VCaP (cell line): ENCODE data around the gene SHISAL2A.

ENCODE experiments used
- H3K27ac ChIP-seq: fragments of 450-650 bp; 2 replicates; pipeline ENCODE4 v1.5.1; 2017
- TF ChIP-seq, protein P1 (sequence below): fragments of 450-650 bp; conservative IDR thresholded peaks from 2 replicates; pipeline ENCODE4 v1.5.1; 2017; ENCODE audit warnings: mild to moderate bottlenecking, moderate library complexity

The SHISAL2A gene

DNA sequence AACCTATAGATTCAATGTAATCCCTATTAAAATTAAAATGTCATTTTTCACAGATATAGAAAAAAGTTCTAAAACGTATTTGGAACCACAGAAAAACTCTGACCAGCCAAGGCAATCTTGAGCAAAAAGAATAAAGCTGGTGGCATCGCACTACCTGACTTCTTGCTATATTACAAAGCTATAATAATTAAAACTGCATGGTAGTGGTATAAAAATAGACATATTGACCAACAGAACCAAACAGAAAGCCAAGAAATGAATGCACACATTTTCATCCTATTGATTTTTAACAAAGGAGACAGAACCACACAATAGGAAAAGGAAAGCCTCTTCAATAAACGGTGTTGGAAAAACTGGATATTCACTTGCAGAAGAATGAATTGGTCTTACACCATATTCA, 9.2 kb upstream of the SHISAL2A start:
- no peak overlapping the region for H3K27ac ChIP-seq
- TF ChIP-seq, protein P1, sequence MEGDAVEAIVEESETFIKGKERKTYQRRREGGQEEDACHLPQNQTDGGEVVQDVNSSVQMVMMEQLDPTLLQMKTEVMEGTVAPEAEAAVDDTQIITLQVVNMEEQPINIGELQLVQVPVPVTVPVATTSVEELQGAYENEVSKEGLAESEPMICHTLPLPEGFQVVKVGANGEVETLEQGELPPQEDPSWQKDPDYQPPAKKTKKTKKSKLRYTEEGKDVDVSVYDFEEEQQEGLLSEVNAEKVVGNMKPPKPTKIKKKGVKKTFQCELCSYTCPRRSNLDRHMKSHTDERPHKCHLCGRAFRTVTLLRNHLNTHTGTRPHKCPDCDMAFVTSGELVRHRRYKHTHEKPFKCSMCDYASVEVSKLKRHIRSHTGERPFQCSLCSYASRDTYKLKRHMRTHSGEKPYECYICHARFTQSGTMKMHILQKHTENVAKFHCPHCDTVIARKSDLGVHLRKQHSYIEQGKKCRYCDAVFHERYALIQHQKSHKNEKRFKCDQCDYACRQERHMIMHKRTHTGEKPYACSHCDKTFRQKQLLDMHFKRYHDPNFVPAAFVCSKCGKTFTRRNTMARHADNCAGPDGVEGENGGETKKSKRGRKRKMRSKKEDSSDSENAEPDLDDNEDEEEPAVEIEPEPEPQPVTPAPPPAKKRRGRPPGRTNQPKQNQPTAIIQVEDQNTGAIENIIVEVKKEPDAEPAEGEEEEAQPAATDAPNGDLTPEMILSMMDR, result no peak

DNA sequence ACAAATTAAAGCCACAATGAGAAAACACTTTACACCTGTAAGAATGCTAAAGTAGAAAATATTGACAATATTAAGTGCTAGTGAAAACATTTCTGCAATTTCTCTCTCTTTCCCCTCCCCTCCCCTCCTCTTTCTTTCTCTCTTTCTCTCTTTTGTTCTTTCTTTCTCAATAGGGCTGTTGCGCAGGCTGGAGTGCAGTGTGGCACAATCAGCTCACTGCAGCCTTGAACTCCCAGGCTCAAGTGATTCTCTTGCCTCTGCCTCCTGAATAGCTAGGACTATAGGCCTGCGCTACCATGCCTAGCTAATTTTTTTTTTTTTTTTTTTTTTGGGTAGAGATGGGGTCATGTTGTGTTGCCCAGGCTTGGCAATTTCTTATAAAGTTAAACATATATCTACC, 5.9 kb upstream of the SHISAL2A start:
- H3K27ac ChIP-seq, result no peak overlapping the region
- TF ChIP-seq, protein P1, result no peak

DNA sequence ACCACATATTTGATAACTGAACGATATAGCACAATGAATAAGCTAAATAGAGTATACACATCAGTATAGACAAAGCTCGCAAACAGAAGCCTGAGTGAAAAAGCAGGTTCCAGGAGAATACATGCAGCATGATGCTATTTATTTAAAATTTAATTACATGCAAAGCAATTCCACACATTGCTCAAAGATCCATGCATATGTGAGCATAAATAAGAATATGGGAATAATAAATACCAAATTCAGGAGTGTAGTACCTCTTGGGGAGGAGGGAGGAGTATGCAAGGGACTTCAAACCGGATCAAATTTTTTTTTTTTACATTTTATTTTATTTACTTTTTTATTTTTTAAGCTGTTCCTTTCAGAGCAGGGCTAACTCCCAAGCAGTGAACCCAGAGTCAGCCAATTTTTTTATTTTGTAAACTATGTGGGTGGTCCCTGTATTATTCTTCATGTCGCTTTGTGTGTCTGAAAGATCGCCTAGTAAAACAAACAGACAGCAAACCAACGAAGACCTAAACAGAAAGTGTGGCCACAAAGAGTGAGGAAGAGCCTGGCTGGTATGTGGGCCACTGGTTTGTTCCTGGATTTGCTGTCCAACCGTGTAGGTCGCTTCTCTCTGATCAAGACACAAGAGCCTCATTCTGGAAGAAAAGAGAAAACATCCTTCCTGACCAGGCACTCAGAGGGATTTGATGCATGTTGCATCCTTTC, 4.2 kb upstream of the SHISAL2A start:
- TF ChIP-seq, protein P1, result no peak
- H3K27ac ChIP-seq, result no peak overlapping the region

DNA sequence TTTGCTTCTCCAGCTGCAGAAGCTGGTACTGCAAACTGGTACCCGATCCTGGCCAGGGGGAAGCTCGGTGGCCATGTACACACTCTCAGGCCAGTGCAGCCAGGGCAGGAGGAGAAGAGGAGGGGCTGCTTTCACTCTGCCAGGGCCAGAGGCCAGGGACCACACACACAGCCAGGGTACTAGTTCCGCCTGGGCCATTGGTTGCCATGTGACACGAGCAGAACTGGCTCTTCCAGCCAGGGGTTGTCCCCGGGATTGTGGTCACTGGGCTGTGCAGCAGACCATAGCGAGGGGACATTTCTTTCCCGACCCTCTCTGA, 3.7 kb upstream of the SHISAL2A start:
- TF ChIP-seq, protein P1, result no peak
- H3K27ac ChIP-seq, result no peak overlapping the region

DNA sequence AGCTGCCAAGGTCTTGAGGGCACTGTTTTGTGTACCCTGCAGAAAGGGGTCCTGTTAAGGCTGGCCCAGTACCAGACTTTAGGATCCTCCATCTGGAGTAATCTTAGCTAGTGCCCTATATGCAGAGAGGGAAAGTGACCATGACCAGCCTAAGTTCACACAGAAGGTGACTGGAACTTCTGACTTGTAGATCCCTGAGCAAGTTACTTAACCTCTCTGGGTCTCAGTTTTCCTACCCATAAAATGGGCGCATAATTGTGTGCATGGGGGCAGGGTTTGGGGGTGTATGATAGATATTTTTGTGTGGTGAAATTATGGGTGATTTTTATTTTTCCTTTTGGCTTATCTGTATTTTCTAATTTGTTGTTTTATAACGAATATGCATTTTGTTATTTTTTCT, 3.3 kb upstream of the SHISAL2A start:
- TF ChIP-seq, protein P1, result no peak
- no peak overlapping the region for H3K27ac ChIP-seq

DNA sequence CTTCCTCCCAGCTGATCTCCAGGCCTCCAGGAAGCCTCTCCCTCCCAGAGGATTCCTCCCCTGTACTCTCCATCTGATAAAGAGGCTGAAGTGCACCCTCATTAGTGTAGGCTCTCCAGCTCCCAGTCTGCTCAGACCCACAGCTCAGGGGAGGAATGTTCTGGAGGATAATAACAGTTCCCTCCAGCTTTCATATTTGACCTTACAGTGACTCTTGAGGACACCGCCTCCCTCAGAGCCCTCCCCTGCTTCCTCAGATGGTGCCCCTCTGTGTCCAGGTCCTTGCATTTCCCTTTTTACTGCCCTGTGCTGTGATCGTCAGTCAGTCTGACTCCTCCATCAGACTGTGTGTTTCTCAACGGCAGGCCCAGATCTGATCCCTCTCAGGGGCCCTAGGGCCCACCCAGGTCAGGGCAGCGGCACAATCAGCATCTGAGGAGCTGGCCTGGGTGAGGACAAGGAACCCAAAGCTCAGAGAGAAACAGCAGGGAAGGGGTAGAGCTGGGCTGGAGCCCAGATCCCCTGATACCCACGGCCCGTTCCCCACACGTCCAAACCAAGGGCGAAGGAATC, 1.1 kb upstream of the SHISAL2A start:
- no peak overlapping the region for H3K27ac ChIP-seq
- TF ChIP-seq, protein P1, result no peak

DNA sequence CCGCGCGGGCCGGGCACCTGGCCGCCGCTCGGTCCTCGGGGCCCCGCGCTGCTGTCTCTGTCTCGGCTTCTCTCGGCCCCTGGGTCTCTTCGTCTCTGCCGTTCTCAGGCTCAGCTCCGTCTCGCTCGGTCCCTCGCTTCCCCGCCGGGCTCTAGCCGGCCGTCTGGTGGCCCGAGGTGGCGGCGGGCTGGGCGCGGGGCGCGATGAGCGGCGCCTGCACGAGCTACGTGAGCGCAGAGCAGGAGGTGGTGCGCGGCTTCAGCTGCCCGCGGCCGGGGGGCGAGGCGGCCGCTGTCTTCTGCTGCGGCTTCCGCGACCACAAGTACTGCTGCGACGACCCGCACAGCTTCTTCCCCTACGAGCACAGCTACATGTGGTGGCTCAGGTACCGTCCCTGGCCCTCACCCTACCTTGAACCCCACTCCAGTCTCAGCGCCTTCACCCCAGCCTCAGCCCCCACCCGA, 355 bp downstream of the SHISAL2A start:
- H3K27ac ChIP-seq, result no peak overlapping the region; the same call in 1 of the 2 replicates
- TF ChIP-seq, protein P1, result no peak
